DOHH2 (cell line): ENCODE results near the gene FABP7.

Experiments used
- H3F3A ChIP-seq: fragments of 200-600 bp; sonication (generic), shearing (Covaris generic); 2 replicates; pipeline ENCODE4 v1.6.0; 2016; ENCODE audit warnings: antibody characterized with exemption, mild to moderate bottlenecking; ENCODE audit not compliant: control insufficient read depth, insufficient read depth
- H3K27ac ChIP-seq: fragments of 200-600 bp; sonication (generic); 2 replicates; pipeline ENCODE4 v1.5.1; 2014; ENCODE audit warnings: low read depth, mild to moderate bottlenecking, low read length, moderate library complexity
- H3K27me3 ChIP-seq: fragments of 200-600 bp; sonication (generic); 2 replicates; pipeline ENCODE4 v1.6.1; 2014; ENCODE audit warnings: mild to moderate bottlenecking, low read length, mixed read lengths; ENCODE audit not compliant: control insufficient read depth
- H3K36me3 ChIP-seq: fragments of 200-600 bp; sonication (generic); 2 replicates; pipeline ENCODE4 v1.6.1; 2014; ENCODE audit warnings: mild to moderate bottlenecking, low read length, moderate library complexity, mixed read lengths; ENCODE audit not compliant: control insufficient read depth
- H3K4me1 ChIP-seq: fragments of 200-600 bp; sonication (generic); 2 replicates; pipeline ENCODE4 v1.6.1; 2014; ENCODE audit warnings: mild to moderate bottlenecking, low read length, mixed read lengths; ENCODE audit not compliant: control insufficient read depth
- H3K4me2 ChIP-seq: fragments of 200-600 bp; sonication (generic); 2 replicates; pipeline ENCODE4 v1.6.0; 2014; ENCODE audit warnings: mild to moderate bottlenecking, low read length, moderate library complexity
- H3K4me3 ChIP-seq: fragments of 200-600 bp; sonication (generic); 2 replicates; pipeline ENCODE4 v1.5.1; 2014; ENCODE audit warnings: mild to moderate bottlenecking, low read length, mixed read lengths
- H3K79me2 ChIP-seq: fragments of 200-600 bp; sonication (generic); 2 replicates; pipeline ENCODE4 v1.6.1; 2014; ENCODE audit warnings: mild to moderate bottlenecking, low read length, mixed read lengths; ENCODE audit not compliant: control insufficient read depth
- H3K9me2 ChIP-seq: fragments of 200-600 bp; sonication (generic); replicated peaks from 2 replicates; pipeline ENCODE4 v1.6.1; 2014; ENCODE audit warnings: mild to moderate bottlenecking, low read length, mixed read lengths; ENCODE audit not compliant: control insufficient read depth
- H3K9me3 ChIP-seq: fragments of 200-600 bp; sonication (generic); 2 replicates; pipeline ENCODE4 v1.6.1; 2014; ENCODE audit warnings: antibody characterized with exemption, low read length, mixed read lengths; ENCODE audit not compliant: control insufficient read depth, insufficient read depth
- H4K20me1 ChIP-seq: fragments of 200-600 bp; sonication (generic); 2 replicates; pipeline ENCODE4 v1.6.0; 2014; ENCODE audit warnings: low read depth, mild to moderate bottlenecking, antibody characterized with exemption, low read length, moderate library complexity; ENCODE audit not compliant: control insufficient read depth, insufficient read depth
- EZH2phosphoT487 ChIP-seq: fragments of 200-600 bp; sonication (generic); IDR thresholded peaks from 2 replicates; pipeline ENCODE4 v1.6.1; 2017; ENCODE audit warnings: borderline replicate concordance, mild to moderate bottlenecking, antibody characterized with exemption, low read length, moderate library complexity, mixed read lengths
- TF ChIP-seq, protein P1 (sequence below): fragments of 200-600 bp; sonication (generic); IDR thresholded peaks from one replicate; pipeline ENCODE4 v1.5.1; 2014; ENCODE audit warnings: antibody characterized with exemption, mild to moderate bottlenecking, low read depth, low read length; ENCODE audit not compliant: poor library complexity, severe bottlenecking

Gene FABP7

DNA sequence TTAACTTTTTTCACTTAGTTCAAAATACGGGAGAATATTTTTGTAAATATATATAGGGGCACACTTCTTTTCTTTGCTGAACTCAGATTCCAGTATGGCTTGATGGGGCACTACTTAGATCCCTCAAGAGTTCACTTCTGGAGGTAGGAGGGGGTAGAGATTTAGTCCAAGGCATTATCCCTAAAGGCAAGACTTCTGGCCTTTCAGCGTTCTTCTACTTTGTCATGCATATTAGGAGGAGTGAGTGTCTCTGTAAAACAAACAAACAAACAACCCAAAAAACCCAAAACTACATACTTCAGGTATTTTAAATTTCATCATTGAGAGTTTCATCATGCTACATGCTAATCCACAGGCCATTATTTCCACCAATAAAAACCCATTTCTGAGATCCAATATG is 41.6 kb downstream of the FABP7 start:
- Histone ChIP-seq H3K9me3 (no peaks in the 10 kb centered on the region), H3K4me1 (no peaks in the 10 kb centered on the region), H3K27ac (no peak overlapping the region), H3K9me2 (no peaks in the 10 kb centered on the region), H3K27me3 (peaks cover 9% of the 10 kb centered on the region), H3F3A (no peaks in the 10 kb centered on the region), H3K36me3 (no peaks in the 10 kb centered on the region), H3K79me2 (no peaks in the 10 kb centered on the region), H4K20me1 (no peaks in the 10 kb centered on the region), H3K4me3 (no peak overlapping the region), H3K4me2 (no peak overlapping the region)
- TF ChIP-seq, protein P1, sequence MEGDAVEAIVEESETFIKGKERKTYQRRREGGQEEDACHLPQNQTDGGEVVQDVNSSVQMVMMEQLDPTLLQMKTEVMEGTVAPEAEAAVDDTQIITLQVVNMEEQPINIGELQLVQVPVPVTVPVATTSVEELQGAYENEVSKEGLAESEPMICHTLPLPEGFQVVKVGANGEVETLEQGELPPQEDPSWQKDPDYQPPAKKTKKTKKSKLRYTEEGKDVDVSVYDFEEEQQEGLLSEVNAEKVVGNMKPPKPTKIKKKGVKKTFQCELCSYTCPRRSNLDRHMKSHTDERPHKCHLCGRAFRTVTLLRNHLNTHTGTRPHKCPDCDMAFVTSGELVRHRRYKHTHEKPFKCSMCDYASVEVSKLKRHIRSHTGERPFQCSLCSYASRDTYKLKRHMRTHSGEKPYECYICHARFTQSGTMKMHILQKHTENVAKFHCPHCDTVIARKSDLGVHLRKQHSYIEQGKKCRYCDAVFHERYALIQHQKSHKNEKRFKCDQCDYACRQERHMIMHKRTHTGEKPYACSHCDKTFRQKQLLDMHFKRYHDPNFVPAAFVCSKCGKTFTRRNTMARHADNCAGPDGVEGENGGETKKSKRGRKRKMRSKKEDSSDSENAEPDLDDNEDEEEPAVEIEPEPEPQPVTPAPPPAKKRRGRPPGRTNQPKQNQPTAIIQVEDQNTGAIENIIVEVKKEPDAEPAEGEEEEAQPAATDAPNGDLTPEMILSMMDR, result no peak
- TF ChIP-seq EZH2phosphoT487, result no peak

DNA sequence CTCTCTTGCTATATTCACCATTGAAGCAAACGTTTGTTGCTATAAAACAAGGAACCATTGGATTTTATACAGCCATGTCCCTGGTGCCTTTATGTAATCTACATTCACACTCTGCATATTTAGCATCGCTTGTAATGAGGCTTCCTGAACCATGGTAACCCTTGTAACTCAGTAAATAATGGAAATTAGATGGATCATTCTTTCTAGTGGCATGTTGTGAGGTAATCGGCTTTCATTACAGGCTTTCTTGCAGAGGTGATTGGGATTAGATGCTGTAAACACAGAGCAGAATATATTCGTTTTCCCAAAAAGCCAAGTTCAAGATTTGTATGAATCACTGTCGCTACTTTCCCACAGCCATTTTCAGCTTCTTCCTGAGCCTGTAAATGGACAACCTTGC is 45.6 kb downstream of the FABP7 start:
- Histone ChIP-seq H3K79me2 (no peaks in the 10 kb centered on the region), H3K9me2 (no peaks in the 10 kb centered on the region), H3K4me3 (no peak overlapping the region), H3K4me1 (no peaks in the 10 kb centered on the region), H3K27ac (no peak overlapping the region), H3K27me3 (peaks cover 9% of the 10 kb centered on the region), H3K4me2 (no peak overlapping the region), H3F3A (no peaks in the 10 kb centered on the region), H4K20me1 (no peaks in the 10 kb centered on the region), H3K9me3 (no peaks in the 10 kb centered on the region), H3K36me3 (no peaks in the 10 kb centered on the region)
- TF ChIP-seq EZH2phosphoT487, result no peak
- TF ChIP-seq, protein P1, result no peak

DNA sequence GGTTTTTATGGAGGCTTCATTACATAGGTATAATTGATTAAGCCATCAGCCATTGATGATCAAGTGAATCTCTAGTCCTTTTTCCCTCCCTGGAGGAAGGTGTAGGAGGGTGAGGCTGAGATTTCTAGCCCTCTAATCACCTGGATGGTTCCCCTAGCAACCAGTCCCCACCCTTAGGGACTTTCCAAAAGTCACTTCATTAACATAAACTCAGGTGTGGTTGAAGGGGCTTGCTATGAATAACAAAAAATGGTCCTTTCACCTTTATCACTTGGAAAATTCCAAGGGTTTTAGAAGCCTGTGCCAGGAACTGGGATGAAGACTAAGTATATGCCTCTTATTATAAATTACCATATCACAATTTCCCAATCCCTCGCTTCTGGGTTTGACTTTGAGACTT is 49.9 kb downstream of the FABP7 start:
- Histone ChIP-seq H3K27me3 (no peaks in the 10 kb centered on the region), H3F3A (no peaks in the 10 kb centered on the region), H3K27ac (no peak overlapping the region), H3K9me2 (no peaks in the 10 kb centered on the region), H3K36me3 (no peaks in the 10 kb centered on the region), H3K4me1 (no peaks in the 10 kb centered on the region), H3K4me2 (no peak overlapping the region), H4K20me1 (no peaks in the 10 kb centered on the region), H3K4me3 (no peak overlapping the region), H3K9me3 (no peaks in the 10 kb centered on the region), H3K79me2 (no peaks in the 10 kb centered on the region)
- TF ChIP-seq EZH2phosphoT487, result no peak
- TF ChIP-seq, protein P1, result no peak

GRCh38 chr6:122831511-122831910 is 52.0 kb downstream of the FABP7 start:
- Histone ChIP-seq H3K4me2 (no peak overlapping the region), H3K27me3 (no peaks in the 10 kb centered on the region), H3K79me2 (no peaks in the 10 kb centered on the region), H3K4me3 (no peak overlapping the region), H3K36me3 (no peaks in the 10 kb centered on the region), H4K20me1 (no peaks in the 10 kb centered on the region), H3K27ac (no peak overlapping the region), H3K9me2 (no peaks in the 10 kb centered on the region), H3K9me3 (no peaks in the 10 kb centered on the region), H3F3A (no peaks in the 10 kb centered on the region), H3K4me1 (no peaks in the 10 kb centered on the region)
- TF ChIP-seq, protein P1, result no peak
- no peak for TF ChIP-seq EZH2phosphoT487
